Karpas-422 (cell line): Measurements from ENCODE around the gene PARN. TPM values are rescaled to one million over a fixed set of nuclear protein-coding genes. Genes with fewer than 3 reads are reported as not detected.
"Not testable (repeated sequence)": the region's sequence is repeated elsewhere in the genome, so short reads cannot be mapped to it uniquely, and the experiment has no call there.

Experiments
- DNase-seq: peaks from one replicate; pipeline ENCODE4 v3.0.0-alpha.2; 2015
- H2AFZ ChIP-seq: fragments of 200-600 bp; sonication (generic); 2 replicates; pipeline ENCODE4 v1.6.1; 2014; ENCODE audit warnings: antibody characterized with exemption, low read length, mixed read lengths
- H3K27ac ChIP-seq: fragments of 200-600 bp; sonication (generic); 2 replicates; pipeline ENCODE4 v1.5.1; 2014; ENCODE audit warnings: mild to moderate bottlenecking, low read length, moderate library complexity
- H3K27me3 ChIP-seq: fragments of 200-600 bp; sonication (generic); 2 replicates; pipeline ENCODE4 v1.6.1; 2014; ENCODE audit warnings: low read length, mixed read lengths
- H3K36me3 ChIP-seq: fragments of 200-600 bp; sonication (generic); 2 replicates; pipeline ENCODE4 v1.6.1; 2014; ENCODE audit warnings: low read length, mixed read lengths; ENCODE audit not compliant: insufficient read depth
- H3K4me1 ChIP-seq: fragments of 200-600 bp; sonication (generic); 2 replicates; pipeline ENCODE4 v1.6.1; 2014; ENCODE audit warnings: mild to moderate bottlenecking, low read length, mixed read lengths
- H3K4me2 ChIP-seq: fragments of 200-600 bp; sonication (generic); 2 replicates; pipeline ENCODE4 v1.6.1; 2014; ENCODE audit warnings: low read length, low read depth, mild to moderate bottlenecking; ENCODE audit not compliant: poor library complexity, severe bottlenecking
- H3K4me3 ChIP-seq: fragments of 200-600 bp; sonication (generic); 2 replicates; pipeline ENCODE4 v1.5.1; 2014; ENCODE audit warnings: mild to moderate bottlenecking, antibody characterized with exemption, low read length, mixed read lengths
- H3K79me2 ChIP-seq: fragments of 200-600 bp; sonication (generic); 2 replicates; pipeline ENCODE4 v1.6.1; 2014; ENCODE audit warnings: mild to moderate bottlenecking, low read length, mixed read lengths
- H3K9ac ChIP-seq: fragments of 200-600 bp; sonication (generic); 2 replicates; pipeline ENCODE4 v1.6.0; 2014; ENCODE audit warnings: low read length
- H3K9me2 ChIP-seq: fragments of 200-600 bp; sonication (generic), shearing (Covaris generic); replicated peaks from 2 replicates; pipeline ENCODE4 v1.6.0; 2014; ENCODE audit warnings: mild to moderate bottlenecking, low read length, moderate library complexity; ENCODE audit not compliant: insufficient read depth
- H3K9me3 ChIP-seq: fragments of 300-700, 200-600 bp; sonication (generic); 2 replicates; pipeline ENCODE4 v1.6.1; 2014; ENCODE audit warnings: low read length, mixed read lengths
- H4K20me1 ChIP-seq: fragments of 200-600 bp; sonication (generic); 2 replicates; pipeline ENCODE4 v1.6.1; 2014; ENCODE audit warnings: mild to moderate bottlenecking, antibody characterized with exemption, low read length, low read depth; ENCODE audit not compliant: insufficient read depth
- total RNA-seq: library from RNA; depleted of rRNA; stranded (reverse); fragments of >200 nt; shearing (Covaris generic); gene quantifications from 2 replicates; pipeline ENCODE4 v1.2.3, GENCODE V29; 2014; ENCODE audit warnings: low replicate concordance

Gene PARN
- total RNA-seq, 1 experiment from 2014 or later: 90.9 TPM

- DNase-seq, H3K9me3 ChIP-seq, H4K20me1 ChIP-seq, H3K27me3 ChIP-seq, H2AFZ ChIP-seq, H3K79me2 ChIP-seq, H3K27ac ChIP-seq, H3K36me3 ChIP-seq, H3K4me3 ChIP-seq, H3K9me2 ChIP-seq, H3K4me2 ChIP-seq, H3K9ac ChIP-seq: not testable (repeated sequence)
- peaks cover 21% of the 10 kb centered on the region for H3K4me1 ChIP-seq
Observed at GRCh38 chr16:14402114-14403000, 227.7 kb downstream of the PARN start.

GRCh38 chr16:14401711-14402061 lies 228.4 kb downstream of the PARN start:
- not testable (repeated sequence) for DNase-seq, H3K36me3 ChIP-seq, H3K4me3 ChIP-seq, H3K79me2 ChIP-seq, H4K20me1 ChIP-seq, H3K9ac ChIP-seq, H3K27me3 ChIP-seq, H2AFZ ChIP-seq, H3K9me2 ChIP-seq, H3K9me3 ChIP-seq, H3K4me2 ChIP-seq, H3K27ac ChIP-seq
- H3K4me1 ChIP-seq: peaks cover 21% of the 10 kb centered on the region

GRCh38 chr16:14400978-14401710 lies 228.9 kb downstream of the PARN start:
- not testable (repeated sequence) for H3K27me3 ChIP-seq, H2AFZ ChIP-seq, H3K9ac ChIP-seq, H3K9me3 ChIP-seq, H3K9me2 ChIP-seq, H3K27ac ChIP-seq, H3K36me3 ChIP-seq, H3K4me3 ChIP-seq, DNase-seq, H4K20me1 ChIP-seq, H3K79me2 ChIP-seq, H3K4me2 ChIP-seq
- peaks cover 21% of the 10 kb centered on the region for H3K4me1 ChIP-seq

- H3K9me2 ChIP-seq: no peaks in the 10 kb centered on the region
- H3K27me3 ChIP-seq: no peaks in the 10 kb centered on the region
- H3K79me2 ChIP-seq: no peaks in the 10 kb centered on the region
- no peak overlapping the region for H2AFZ ChIP-seq
- peaks cover 21% of the 10 kb centered on the region for H3K4me1 ChIP-seq
- no peaks in the 10 kb centered on the region for H3K36me3 ChIP-seq
- H3K9ac ChIP-seq: no peak overlapping the region
- peak overlapping the region; percentile 60 for H3K4me2 ChIP-seq
- DNase-seq: no peak
- no peak overlapping the region for H3K27ac ChIP-seq
- H3K9me3 ChIP-seq: no peaks in the 10 kb centered on the region
- no peaks in the 10 kb centered on the region for H4K20me1 ChIP-seq
- peak overlapping the region; percentile 30; the same call in 1 of the 2 replicates for H3K4me3 ChIP-seq
Observed at GRCh38 chr16:14400285-14400977, 229.6 kb downstream of the PARN start.

GRCh38 chr16:14399378-14400284 lies 230.4 kb downstream of the PARN start:
- Histone ChIP-seq H3K9me3 (no peaks in the 10 kb centered on the region), H4K20me1 (no peaks in the 10 kb centered on the region), H3K27me3 (no peaks in the 10 kb centered on the region), H3K4me2 (peak overlapping the region; percentile 60), H3K9ac (peak overlapping the region; percentile 39; the same call in 1 of the 2 replicates), H3K27ac (peak overlapping the region; percentile 54; the same call in 1 of the 2 replicates), H3K4me3 (peak overlapping the region; percentile 30; the same call in 1 of the 2 replicates), H2AFZ (no peak overlapping the region), H3K36me3 (no peaks in the 10 kb centered on the region), H3K79me2 (no peaks in the 10 kb centered on the region), H3K4me1 (peaks cover 21% of the 10 kb centered on the region), H3K9me2 (no peaks in the 10 kb centered on the region)
- DNase-seq: no peak

GRCh38 chr16:14398014-14398717 lies 231.9 kb downstream of the PARN start:
- Histone ChIP-seq H3K27me3 (no peaks in the 10 kb centered on the region), H3K9me2 (no peaks in the 10 kb centered on the region), H3K9ac (no peak overlapping the region), H3K4me1 (peaks cover 21% of the 10 kb centered on the region), H3K36me3 (no peaks in the 10 kb centered on the region), H3K79me2 (no peaks in the 10 kb centered on the region), H2AFZ (no peak overlapping the region), H3K27ac (no peak overlapping the region), H4K20me1 (no peaks in the 10 kb centered on the region), H3K9me3 (no peaks in the 10 kb centered on the region), H3K4me3 (no peak overlapping the region), H3K4me2 (no peak overlapping the region)
- no peak for DNase-seq

- not testable (repeated sequence) for H3K9me3 ChIP-seq, H3K4me2 ChIP-seq, H2AFZ ChIP-seq, H3K79me2 ChIP-seq, H3K9me2 ChIP-seq, H4K20me1 ChIP-seq, DNase-seq, H3K9ac ChIP-seq, H3K36me3 ChIP-seq, H3K27ac ChIP-seq, H3K4me3 ChIP-seq, H3K27me3 ChIP-seq
- peaks cover 21% of the 10 kb centered on the region for H3K4me1 ChIP-seq
Observed at GRCh38 chr16:14395710-14396304, 234.3 kb downstream of the PARN start.
